ENCODE data around the gene UBALD1. TPM values are rescaled to one million over a fixed set of nuclear protein-coding genes. Genes with fewer than 3 reads are reported as not detected.

Gene UBALD1
- total and polyA plus RNA-seq, 10 donors: 10.0 to 33.6 (median 17.6) TPM

- H3K4me3 ChIP-seq: no peak overlapping the region
- no peaks in the 10 kb centered on the region for H3K4me1 ChIP-seq
- H3K9me3 ChIP-seq: no peaks in the 10 kb centered on the region
- intact Hi-C loops (cut with DNase I; ENCODE audit: low total_unique reads): no loop called here
- H3K36me3 ChIP-seq: no peaks in the 10 kb centered on the region
- 87 to 94% (median 91%) methylated on average over 25 to 38 of the region's 38 CpGs for WGBS, 5 donors
- no peaks in the 10 kb centered on the region for H3K27me3 ChIP-seq (replicated peaks in 1 of 7)
- H3K27ac ChIP-seq: no peak overlapping the region
- DNase-seq: no peak
- no peak for TF ChIP-seq POLR2A (IDR thresholded peaks at IDR 0.05)
- TF ChIP-seq, protein P1, sequence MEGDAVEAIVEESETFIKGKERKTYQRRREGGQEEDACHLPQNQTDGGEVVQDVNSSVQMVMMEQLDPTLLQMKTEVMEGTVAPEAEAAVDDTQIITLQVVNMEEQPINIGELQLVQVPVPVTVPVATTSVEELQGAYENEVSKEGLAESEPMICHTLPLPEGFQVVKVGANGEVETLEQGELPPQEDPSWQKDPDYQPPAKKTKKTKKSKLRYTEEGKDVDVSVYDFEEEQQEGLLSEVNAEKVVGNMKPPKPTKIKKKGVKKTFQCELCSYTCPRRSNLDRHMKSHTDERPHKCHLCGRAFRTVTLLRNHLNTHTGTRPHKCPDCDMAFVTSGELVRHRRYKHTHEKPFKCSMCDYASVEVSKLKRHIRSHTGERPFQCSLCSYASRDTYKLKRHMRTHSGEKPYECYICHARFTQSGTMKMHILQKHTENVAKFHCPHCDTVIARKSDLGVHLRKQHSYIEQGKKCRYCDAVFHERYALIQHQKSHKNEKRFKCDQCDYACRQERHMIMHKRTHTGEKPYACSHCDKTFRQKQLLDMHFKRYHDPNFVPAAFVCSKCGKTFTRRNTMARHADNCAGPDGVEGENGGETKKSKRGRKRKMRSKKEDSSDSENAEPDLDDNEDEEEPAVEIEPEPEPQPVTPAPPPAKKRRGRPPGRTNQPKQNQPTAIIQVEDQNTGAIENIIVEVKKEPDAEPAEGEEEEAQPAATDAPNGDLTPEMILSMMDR (IDR thresholded peaks at IDR 0.05 in 8 of 11, conservative IDR thresholded peaks at IDR 0.05 in 3 of 11): no peak
- TF ChIP-seq POLR2AphosphoS5 (IDR thresholded peaks at IDR 0.05): no peak
Measured at GRCh38 chr16:4594433-4595410, 20.0 kb downstream of the UBALD1 start.

DNA sequence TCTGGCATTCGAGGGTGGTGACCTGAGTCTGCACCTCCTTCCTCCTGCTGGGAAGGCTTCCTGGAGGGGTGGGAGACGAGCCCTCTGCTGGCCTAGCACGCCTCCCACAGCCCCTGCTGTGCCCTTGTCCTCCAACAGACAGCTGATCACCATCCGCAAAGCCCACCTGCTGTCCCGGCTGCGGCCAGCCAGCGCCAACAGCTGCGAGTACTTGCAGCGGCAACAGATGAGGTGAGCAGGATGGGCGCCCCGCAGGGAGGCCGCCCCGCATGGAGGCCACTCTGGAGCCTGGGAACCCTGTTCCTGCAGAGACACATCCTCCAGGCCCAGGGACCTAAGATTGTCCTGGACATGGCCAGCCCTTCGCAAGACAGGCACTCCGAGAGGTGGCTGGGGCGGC, 21.6 kb downstream of the UBALD1 start:
- DNase-seq: no peak
- intact Hi-C loops (cut with DNase I; ENCODE audit: low total_unique reads): no loop called here

DNA sequence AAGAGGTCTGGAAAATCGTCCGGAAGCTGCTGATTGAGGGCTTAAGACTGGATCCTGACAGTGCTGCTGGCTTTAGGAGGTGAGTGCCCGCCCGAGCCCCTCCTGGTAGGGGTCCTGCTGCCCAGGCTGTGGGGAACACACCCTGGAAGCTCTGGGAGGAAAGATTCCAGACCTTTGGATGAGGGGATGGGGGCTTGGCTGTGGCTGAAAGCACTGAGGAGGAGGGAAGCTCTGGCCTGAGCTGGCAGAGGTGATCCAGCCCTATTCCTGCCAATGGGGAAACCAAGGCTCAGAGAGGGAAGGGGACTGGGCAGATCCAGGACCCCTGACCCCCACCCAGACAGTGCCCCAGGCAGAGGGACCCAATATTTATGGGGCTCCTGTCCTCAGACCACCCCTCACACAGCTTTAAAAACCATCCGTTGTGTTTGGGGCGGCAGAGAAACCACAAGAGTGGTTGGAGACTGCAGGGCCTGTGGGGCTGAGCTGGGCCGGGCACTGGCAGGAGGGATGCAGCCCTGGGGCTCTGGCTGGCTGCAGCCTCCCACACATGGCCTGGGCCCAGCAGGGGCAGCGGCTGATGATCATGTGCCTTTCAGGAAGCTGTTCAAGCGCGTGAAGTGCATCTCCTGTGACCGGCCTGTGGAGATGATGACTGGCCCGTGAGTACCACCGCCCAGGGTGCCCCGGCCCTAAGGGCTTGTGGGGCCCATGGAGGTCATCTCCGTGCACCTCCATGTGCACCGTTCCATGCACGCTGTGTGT, 22.8 kb downstream of the UBALD1 start:
- H3K36me3 ChIP-seq: no peaks in the 10 kb centered on the region
- no peak overlapping the region for H3K4me3 ChIP-seq
- H3K27ac ChIP-seq: no peak overlapping the region
- 82 to 88% (median 84%) methylated on average over 9 to 17 of the region's 17 CpGs for WGBS, 5 donors
- peaks cover 0 to 2% (median 0%) of the 10 kb centered on the region in 7 donors for H3K27me3 ChIP-seq (replicated peaks in 1 of 7)
- TF ChIP-seq POLR2AphosphoS5 (IDR thresholded peaks at IDR 0.05) (no peak), POLR2A (IDR thresholded peaks at IDR 0.05) (no peak)
- TF ChIP-seq, protein P1 (IDR thresholded peaks at IDR 0.05 in 8 of 11, conservative IDR thresholded peaks at IDR 0.05 in 3 of 11): no peak
- intact Hi-C loops (cut with DNase I; ENCODE audit: low total_unique reads): no loop called here
- no peaks in the 10 kb centered on the region for H3K4me1 ChIP-seq
- peaks cover 0 to 10% (median 9%) of the 10 kb centered on the region in 8 donors for H3K9me3 ChIP-seq
- DNase-seq: no peak

More for the DNA sequence above, 21.6 kb downstream of the UBALD1 start:
- TF ChIP-seq, protein P1 (IDR thresholded peaks at IDR 0.05 in 8 of 11, conservative IDR thresholded peaks at IDR 0.05 in 3 of 11): no peak
- TF ChIP-seq POLR2A (IDR thresholded peaks at IDR 0.05): no peak
- TF ChIP-seq POLR2AphosphoS5 (IDR thresholded peaks at IDR 0.05): no peak
- no peaks in the 10 kb centered on the region for H3K36me3 ChIP-seq
- peaks cover 0 to 7% (median 6%) of the 10 kb centered on the region in 8 donors for H3K9me3 ChIP-seq
- no peaks in the 10 kb centered on the region for H3K4me1 ChIP-seq
- no peak overlapping the region for H3K27ac ChIP-seq
- no peaks in the 10 kb centered on the region for H3K27me3 ChIP-seq (replicated peaks in 1 of 7)
- 56 to 79% (median 74%) methylated on average over 6 to 16 of the region's 16 CpGs for WGBS, 5 donors
- no peak overlapping the region for H3K4me3 ChIP-seq
